ENCODE data around the gene FRMD3.
A peak's percentile ranks its signal among the peaks of the same experiment; 100 is the strongest.

Gene FRMD3

DNA sequence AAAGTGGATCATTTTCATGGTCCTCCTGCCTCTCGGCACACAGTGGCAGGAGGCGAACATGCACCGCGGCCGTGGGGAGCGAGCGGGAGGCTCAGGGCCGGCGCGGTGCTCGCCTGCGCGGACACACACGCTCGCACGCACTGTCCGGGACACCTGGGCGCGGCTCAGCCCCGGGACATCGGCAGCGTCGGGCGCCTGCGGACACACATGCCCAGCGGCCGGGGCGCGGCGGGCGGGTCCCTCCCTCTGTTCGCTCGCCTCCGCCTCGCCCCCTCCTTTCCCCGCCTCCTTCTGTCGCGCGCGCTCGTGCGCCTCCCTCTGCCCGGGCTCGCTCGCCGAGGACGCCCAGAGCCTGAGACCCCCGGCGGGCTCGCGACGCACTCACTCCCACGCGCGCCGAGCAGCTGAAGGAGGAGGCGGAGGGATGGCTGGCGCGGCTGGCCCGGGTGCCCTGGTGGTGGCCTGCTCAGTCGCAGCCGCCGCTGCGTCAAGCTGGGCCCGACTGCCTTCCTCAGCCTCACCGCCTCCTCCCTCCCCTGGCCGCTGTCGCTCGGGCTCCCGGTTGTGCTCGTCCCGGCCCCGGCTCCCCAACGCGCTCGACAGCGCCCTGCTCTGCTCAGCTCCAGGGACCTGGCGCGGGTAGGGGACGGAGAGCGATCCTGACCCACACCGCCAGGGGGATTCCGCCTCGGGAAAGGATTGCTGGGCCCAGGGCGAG is at the start of gene FRMD3:
Gene FRMD3, minus strand, starts transcription at position 230 of the 718 bp plus-strand sequence. Its CDS starts 170 bp downstream, at position 60.
- Histone ChIP-seq H3K4me3 (peak within 1 kb of the TSS; percentile 33 to 52 (median 42)), H3K27ac (peak within 1 kb of the TSS in 6 of 21 experiments; percentile 33 to 72 (median 39))

DNA sequence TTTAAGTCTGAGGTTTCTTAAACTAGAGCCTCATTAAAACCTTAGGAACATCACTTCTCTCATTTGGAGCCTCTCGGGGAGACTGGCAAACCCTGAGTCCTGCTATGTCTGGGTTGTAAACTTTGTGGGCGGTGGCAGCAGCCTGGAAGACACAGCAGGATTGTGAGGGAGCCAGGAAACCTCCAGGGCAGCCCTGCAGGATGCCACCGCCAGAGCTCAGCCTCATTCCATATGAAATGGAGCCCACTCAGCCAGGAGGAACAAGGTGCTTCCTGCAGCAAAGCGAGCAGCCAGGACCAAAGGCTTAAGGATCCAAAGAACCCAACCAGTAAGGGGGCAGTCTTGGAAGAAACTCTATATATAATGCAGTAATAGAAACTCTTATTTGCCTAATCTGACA is 46.8 kb upstream of the FRMD3 start:
- no peak overlapping the region for H3K27ac ChIP-seq
- no peak overlapping the region for H3K4me3 ChIP-seq

GRCh38 chr9:83583151-83584014 is 45.2 kb upstream of the FRMD3 start:
- no peak overlapping the region for H3K4me3 ChIP-seq
- no peak overlapping the region for H3K27ac ChIP-seq

GRCh38 chr9:83582029-83582428 is 43.8 kb upstream of the FRMD3 start:
- H3K4me3 ChIP-seq: no peak overlapping the region
- H3K27ac ChIP-seq: no peak overlapping the region

- Histone ChIP-seq H3K4me3 (no peak overlapping the region), H3K27ac (no peak overlapping the region)
Observed at GRCh38 chr9:83574482-83574881, 36.3 kb upstream of the FRMD3 start.

- Histone ChIP-seq H3K27ac (no peak overlapping the region), H3K4me3 (no peak overlapping the region)
Observed at GRCh38 chr9:83572524-83572923, 34.3 kb upstream of the FRMD3 start.

- Histone ChIP-seq H3K4me3 (no peak overlapping the region), H3K27ac (no peak overlapping the region)
Observed at GRCh38 chr9:83570359-83570758, 32.2 kb upstream of the FRMD3 start.

- no peak overlapping the region for H3K4me3 ChIP-seq
- H3K27ac ChIP-seq: no peak overlapping the region
Observed at GRCh38 chr9:83569326-83569725, 31.1 kb upstream of the FRMD3 start.

GRCh38 chr9:83563360-83563759 is 25.2 kb upstream of the FRMD3 start:
- no peak overlapping the region for H3K27ac ChIP-seq
- H3K4me3 ChIP-seq: no peak overlapping the region

DNA sequence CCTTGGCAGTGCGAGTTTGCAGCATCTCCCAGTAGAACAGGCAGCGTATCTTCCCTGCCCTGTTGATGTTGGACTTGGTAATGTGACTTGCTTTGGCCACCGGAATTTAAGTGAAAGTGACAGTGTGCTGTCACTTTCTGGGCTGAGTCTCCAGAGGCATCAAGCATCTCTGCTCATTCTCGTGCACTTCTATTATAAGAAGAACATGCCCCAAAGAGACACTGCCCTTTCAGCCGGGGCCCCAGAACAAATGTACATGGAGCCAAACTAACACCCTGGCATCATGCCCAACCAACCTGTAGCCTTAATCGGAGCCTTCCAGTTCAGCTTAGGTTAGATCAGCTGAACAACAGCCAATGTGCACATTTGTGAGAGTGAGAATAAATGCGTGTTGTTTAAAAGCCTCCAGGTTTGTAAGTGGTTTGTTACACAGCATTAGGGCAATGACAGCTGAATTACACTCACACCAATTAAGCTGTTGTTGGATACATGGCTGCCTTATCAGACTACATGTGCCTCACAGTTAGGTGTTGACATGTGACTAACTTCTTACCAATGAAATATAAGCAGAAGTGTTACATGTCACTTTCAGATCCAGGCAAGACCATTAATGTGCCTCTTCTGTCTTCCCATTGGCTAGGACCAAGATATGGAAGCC is 22.1 kb upstream of the FRMD3 start:
- no peak overlapping the region for H3K4me3 ChIP-seq
- H3K27ac ChIP-seq: no peak overlapping the region

- H3K27ac ChIP-seq: no peak overlapping the region
- no peak overlapping the region for H3K4me3 ChIP-seq
Observed at GRCh38 chr9:83557771-83558170, 19.6 kb upstream of the FRMD3 start.

DNA sequence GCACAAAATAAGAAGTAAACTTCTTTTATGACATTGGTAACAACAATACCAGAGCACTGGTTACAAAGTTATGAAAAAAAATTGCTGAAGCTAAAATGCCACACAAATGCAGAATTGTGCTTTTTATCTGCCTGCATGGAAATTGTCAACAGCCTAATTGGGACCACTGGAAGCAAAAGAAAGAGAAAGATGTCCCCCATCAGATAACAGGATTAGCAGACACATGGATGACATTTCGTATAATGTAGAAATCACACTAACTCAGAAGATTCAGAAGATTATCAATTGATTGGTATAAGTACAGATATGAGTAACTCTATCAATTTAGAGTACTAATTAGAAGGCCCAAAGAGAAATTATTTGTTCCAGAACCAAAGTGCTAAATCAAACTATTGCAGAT is 19.1 kb upstream of the FRMD3 start:
- H3K4me3 ChIP-seq: no peak overlapping the region
- H3K27ac ChIP-seq: no peak overlapping the region

GRCh38 chr9:83554278-83554677 is 16.1 kb upstream of the FRMD3 start:
- no peak overlapping the region for H3K4me3 ChIP-seq
- no peak overlapping the region for H3K27ac ChIP-seq

DNA sequence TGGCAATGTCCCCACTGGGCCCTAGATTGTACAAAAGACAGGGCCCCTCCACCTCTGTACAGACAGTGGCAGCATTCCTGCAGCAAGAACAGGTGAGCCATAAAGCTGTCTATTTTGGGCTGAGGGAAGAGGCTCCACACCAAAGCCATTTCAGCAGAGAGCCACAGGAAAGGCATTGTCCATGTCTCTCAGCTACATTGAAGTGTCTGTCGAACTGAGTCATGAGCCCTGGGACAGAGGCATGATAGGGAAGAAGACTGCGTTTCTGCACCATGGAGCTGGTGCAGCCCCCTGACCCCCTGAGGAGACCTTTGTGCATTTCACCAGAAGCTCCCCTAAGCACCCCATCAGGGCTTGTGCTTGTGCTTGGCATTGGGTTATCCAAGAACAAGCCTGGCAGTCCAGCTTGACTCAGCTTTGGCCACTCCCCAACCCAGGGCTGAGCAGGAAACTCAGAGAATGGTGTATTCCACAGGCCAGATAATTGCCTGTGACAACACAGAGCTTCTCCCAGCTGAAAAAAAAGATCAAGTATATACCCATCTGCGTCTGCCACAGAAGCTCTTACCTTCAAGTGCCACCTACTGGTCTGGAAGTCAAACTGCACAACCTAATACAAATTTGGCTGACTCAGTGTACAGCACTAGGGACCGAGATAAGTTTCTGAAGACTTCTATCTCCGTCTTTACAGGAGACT is 5.9 kb upstream of the FRMD3 start:
- Histone ChIP-seq H3K27ac (no peak overlapping the region), H3K4me3 (no peak overlapping the region)

- Histone ChIP-seq H3K4me3 (peak overlapping the region in 5 of 7 experiments; percentile 34 to 52 (median 47)), H3K27ac (peak overlapping the region in 1 of 21 experiments; percentile 72)
Observed at GRCh38 chr9:83538890-83539238, 663 bp upstream of the FRMD3 start.

DNA sequence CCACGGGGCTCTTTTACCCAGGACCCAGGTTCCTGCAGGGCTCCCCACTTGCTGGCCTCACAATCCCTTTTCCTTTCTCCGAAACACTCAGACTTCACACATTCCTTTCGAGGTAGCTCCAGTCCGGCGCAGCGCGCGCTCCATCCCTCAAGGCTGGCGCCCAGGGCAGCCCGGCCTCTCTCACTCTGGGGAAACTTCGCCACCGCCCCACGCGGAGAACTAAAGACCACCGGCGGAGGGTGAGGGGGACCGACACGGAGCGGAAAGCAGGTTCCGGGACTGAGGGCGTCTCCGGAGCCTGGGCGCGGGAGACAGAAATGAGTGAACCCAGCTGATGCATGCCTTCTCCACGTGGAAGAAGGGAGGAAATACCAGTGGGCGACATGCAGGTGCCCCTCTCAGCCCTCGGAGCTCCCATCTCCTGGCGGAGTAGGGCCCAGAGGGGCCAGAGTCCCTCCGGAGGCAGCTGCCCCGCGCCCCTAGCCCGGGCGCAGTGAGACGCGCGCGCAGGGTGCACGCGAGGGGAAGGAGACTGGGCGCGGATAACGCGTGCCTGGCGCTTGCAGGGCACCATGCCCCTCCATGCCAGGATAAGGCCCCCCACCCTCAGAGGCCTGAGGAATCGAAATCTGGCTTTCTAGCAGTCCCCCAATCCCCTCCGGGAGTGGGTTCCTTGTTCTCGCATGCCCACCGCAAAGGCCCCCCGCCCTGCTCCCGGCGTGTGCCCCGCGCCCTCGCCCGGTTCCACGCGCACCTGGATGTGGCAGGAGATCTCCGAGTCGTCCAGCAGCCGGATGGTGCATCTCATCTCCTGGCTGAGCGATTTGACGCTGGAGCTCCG is 650 bp downstream of the FRMD3 start:
- H3K4me3 ChIP-seq: peak overlapping the region; percentile 33 to 52 (median 42)
- H3K27ac ChIP-seq: peak overlapping the region in 1 of 21 experiments; percentile 4

DNA sequence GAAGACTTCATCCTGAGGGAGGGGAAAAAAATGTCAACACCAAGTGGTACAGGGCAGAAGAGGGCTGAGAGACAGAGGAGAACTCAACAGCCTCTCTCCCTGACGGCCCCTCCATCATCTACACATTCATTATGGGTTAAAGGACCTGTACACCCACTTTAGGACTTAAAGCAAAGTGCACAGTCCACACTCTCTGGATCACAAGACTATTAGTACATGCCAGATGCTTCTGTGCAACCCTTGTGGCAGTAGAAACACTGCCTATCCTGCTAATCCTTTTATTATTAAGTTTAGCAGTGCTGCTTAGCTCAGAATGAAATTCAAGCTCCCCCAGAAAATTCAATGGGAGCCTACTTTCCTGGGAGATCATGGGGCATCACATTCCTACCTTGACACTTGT is 1.9 kb downstream of the FRMD3 start:
- no peak overlapping the region for H3K4me3 ChIP-seq
- H3K27ac ChIP-seq: no peak overlapping the region

- Histone ChIP-seq H3K4me3 (no peak overlapping the region), H3K27ac (no peak overlapping the region)
Observed at GRCh38 chr9:83535736-83536135, 2.5 kb downstream of the FRMD3 start.

DNA sequence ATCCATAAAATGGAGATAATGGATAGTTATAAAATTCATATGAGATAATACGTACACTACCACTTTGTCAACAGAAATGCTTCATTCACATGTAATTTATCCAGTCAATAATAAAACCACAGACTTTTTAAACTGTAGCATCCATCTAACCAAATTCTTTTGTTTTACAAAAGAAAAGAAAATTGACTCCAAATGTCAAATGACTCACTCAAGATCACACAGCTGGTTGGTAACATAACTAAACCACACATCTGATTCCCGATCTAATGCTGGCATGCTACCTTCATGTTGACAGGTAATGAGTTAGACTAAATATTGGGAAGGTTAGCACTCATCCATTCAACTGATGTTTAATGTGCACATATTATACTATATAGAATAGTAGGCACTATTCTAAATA is 4.9 kb downstream of the FRMD3 start:
- Histone ChIP-seq H3K4me3 (no peak overlapping the region), H3K27ac (no peak overlapping the region)
